ENCODE measurements around the gene CNIH1.

DNA sequence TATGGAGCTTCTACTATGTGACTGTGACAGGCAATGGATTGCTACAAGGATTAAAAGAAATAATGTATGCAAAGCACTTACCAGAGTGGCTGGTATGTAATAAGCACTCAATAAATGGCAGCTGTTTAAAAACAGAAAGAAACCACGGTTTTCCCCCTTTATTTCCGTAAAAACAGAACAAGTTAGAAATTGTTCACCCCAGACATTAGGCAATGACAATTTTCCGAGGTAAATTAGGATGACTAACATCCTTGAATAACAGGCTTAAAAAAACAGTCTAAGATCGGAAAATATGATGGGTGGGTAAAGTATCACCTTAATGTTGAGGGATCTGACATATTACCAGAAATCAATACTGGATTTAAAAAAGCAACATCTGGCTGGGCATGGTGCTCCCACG, 20.9 kb upstream of the CNIH1 start:
- no peak for TF ChIP-seq POLR2A (IDR thresholded peaks at IDR 0.05)
- TF ChIP-seq, protein P1, sequence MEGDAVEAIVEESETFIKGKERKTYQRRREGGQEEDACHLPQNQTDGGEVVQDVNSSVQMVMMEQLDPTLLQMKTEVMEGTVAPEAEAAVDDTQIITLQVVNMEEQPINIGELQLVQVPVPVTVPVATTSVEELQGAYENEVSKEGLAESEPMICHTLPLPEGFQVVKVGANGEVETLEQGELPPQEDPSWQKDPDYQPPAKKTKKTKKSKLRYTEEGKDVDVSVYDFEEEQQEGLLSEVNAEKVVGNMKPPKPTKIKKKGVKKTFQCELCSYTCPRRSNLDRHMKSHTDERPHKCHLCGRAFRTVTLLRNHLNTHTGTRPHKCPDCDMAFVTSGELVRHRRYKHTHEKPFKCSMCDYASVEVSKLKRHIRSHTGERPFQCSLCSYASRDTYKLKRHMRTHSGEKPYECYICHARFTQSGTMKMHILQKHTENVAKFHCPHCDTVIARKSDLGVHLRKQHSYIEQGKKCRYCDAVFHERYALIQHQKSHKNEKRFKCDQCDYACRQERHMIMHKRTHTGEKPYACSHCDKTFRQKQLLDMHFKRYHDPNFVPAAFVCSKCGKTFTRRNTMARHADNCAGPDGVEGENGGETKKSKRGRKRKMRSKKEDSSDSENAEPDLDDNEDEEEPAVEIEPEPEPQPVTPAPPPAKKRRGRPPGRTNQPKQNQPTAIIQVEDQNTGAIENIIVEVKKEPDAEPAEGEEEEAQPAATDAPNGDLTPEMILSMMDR (IDR thresholded peaks at IDR 0.05 in 4 of 5, conservative IDR thresholded peaks at IDR 0.05 in 1 of 5) = no peak
